Measurements from ENCODE around the gene ATRIP.

ATRIP gene

DNA sequence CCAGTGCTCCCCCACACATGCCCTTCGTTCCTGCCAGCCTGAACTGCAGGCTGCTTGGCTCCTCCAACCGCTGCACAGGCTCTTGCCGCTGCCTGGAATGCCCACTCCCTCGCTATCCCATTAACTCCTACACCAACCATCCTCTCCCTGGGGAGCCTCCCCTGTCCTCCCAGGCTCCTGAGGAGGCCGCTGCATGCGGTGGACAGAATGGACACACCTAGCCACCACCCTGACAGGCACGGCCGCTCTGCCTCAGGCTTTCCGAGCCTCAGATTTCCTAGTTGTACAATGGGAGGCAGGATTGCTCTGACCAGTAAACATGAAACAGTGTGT, 18.9 kb upstream of the ATRIP start:
- Histone ChIP-seq H4K20me1 (ENCODE audit: insufficient read depth, low read length) (peaks cover 7% of the 10 kb centered on the region), H3K27ac (ENCODE audit: low read length) (no peak overlapping the region), H2AFZ (ENCODE audit: low read depth, low read length) (no peak overlapping the region), H3K9me3 (ENCODE audit: insufficient read depth, low read length, severe bottlenecking) (no peaks in the 10 kb centered on the region), H3K79me2 (ENCODE audit: insufficient read depth, low read length) (no peaks in the 10 kb centered on the region), H3K4me1 (ENCODE audit: insufficient read depth, low read length) (peaks cover 26% of the 10 kb centered on the region), H3K4me2 (ENCODE audit: insufficient read depth, low read length) (peak overlapping the region; percentile 80; the same call in 1 of the 2 replicates), H3K9ac (ENCODE audit: low read depth, low read length) (no peak overlapping the region), H3K4me3 (ENCODE audit: low read depth in 1 of 2, low read length in 2 of 2) (no peak overlapping the region), H3K36me3 (ENCODE audit: insufficient read depth, low read length) (peaks cover 8% of the 10 kb centered on the region; the same call in 1 of the 2 replicates), H3K27me3 (ENCODE audit: insufficient read depth, low read length, poor library complexity) (peaks cover 19% of the 10 kb centered on the region)
- DNase-seq: no peak
- no peak for TF ChIP-seq EZH2 (IDR thresholded peaks at IDR 0.05; ENCODE audit: borderline replicate concordance, low read depth, low read length, severe bottlenecking)
- no peak for ATAC-seq (ENCODE audit: insufficient read depth, low read depth)

DNA sequence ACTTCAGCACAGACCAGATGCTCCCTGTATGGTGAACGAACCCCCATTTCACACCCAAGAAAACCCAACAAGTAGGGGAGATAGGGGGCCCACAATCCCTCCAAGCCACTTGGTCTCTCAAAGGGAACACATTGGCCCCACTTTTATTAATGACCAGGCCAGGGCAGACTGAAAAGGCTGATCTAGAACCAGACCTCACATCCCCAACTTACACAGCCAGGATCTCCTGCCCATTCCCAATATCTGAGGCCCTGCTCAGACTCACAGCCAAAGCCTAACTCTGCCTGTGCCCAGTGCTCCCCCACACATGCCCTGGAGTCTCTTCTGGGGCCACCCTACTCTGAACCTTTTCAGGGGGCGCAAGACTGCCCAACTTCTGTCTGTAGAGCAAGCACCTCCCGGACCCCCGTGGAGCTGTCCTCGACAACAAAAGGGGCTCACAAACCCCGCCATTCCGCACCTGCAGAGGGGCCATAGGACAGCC, 18.4 kb upstream of the ATRIP start:
- Histone ChIP-seq H3K79me2 (ENCODE audit: insufficient read depth, low read length) (no peaks in the 10 kb centered on the region), H3K9ac (ENCODE audit: low read depth, low read length) (0 out of 2 replicates have a peak overlapping the region, but pooled peaks have one; percentile 11)

DNA sequence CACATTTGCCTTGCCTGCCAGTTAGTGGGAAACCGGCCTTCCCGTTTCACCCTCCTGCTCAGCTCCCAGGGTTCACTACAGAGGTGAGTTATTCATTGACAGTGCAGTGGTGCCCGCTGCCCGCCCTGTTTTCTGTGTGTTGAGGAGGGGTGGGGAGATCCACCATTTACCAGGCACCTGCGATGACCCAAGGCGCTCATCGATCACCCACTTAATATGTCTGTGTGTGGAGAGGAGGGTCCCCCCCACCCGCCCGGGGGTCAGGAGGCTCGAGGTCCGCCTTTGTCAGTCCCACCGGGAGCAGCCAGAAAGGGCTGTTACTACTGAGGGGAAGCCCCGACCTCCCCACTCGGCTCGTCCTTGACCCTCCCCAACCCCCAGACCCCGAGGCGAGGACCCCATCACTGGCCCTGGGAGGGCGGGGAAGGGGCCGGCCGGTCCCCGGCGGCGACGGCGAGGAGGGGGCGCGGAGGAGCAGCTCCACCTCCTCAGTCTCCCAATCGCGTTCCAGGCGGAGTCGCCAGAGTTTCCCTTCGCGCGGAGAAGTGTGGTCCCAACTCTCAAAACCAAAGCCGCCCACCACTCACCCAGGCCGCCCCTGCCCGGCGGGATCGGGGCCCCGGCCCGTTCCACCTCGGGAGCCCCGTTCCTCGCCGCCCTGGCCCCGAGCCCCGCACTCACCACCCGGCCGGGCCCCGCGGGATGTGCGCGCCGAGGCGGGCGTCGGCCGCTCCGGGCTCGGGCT, 17.8 kb upstream of the ATRIP start:
- DNase-seq (peak; percentile 29), ATAC-seq (ENCODE audit: insufficient read depth, low read depth) (no peak; the same call in none of the 3 replicates)

More for the DNA sequence above, 18.4 kb upstream of the ATRIP start:
- Histone ChIP-seq H3K27ac (ENCODE audit: low read length) (no peak overlapping the region), H3K4me2 (ENCODE audit: insufficient read depth, low read length) (peak overlapping the region; percentile 80), H3K4me3 (ENCODE audit: low read depth in 1 of 2, low read length in 2 of 2) (peak overlapping the region in 1 of 2 experiments; percentile 62; a peak in 1 of 4 replicates), H2AFZ (ENCODE audit: low read depth, low read length) (no peak overlapping the region), H4K20me1 (ENCODE audit: insufficient read depth, low read length) (peaks cover 7% of the 10 kb centered on the region), H3K4me1 (ENCODE audit: insufficient read depth, low read length) (peaks cover 26% of the 10 kb centered on the region), H3K36me3 (ENCODE audit: insufficient read depth, low read length) (peaks cover 13% of the 10 kb centered on the region), H3K27me3 (ENCODE audit: insufficient read depth, low read length, poor library complexity) (peaks cover 19% of the 10 kb centered on the region), H3K9me3 (ENCODE audit: insufficient read depth, low read length, severe bottlenecking) (no peaks in the 10 kb centered on the region)
- ATAC-seq (ENCODE audit: insufficient read depth, low read depth) (no peak), DNase-seq (no peak)
- no peak for TF ChIP-seq EZH2 (IDR thresholded peaks at IDR 0.05; ENCODE audit: borderline replicate concordance, low read depth, low read length, severe bottlenecking)
- TF ChIP-seq, protein P1, sequence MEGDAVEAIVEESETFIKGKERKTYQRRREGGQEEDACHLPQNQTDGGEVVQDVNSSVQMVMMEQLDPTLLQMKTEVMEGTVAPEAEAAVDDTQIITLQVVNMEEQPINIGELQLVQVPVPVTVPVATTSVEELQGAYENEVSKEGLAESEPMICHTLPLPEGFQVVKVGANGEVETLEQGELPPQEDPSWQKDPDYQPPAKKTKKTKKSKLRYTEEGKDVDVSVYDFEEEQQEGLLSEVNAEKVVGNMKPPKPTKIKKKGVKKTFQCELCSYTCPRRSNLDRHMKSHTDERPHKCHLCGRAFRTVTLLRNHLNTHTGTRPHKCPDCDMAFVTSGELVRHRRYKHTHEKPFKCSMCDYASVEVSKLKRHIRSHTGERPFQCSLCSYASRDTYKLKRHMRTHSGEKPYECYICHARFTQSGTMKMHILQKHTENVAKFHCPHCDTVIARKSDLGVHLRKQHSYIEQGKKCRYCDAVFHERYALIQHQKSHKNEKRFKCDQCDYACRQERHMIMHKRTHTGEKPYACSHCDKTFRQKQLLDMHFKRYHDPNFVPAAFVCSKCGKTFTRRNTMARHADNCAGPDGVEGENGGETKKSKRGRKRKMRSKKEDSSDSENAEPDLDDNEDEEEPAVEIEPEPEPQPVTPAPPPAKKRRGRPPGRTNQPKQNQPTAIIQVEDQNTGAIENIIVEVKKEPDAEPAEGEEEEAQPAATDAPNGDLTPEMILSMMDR (IDR thresholded peaks at IDR 0.05; ENCODE audit: borderline replicate concordance, extremely low read depth, low read length, poor library complexity, severe bottlenecking): no peak

More for the DNA sequence above, 17.8 kb upstream of the ATRIP start:
- Histone ChIP-seq H3K27ac (ENCODE audit: low read length) (no peak overlapping the region; the same call in 1 of the 2 replicates), H3K9ac (ENCODE audit: low read depth, low read length) (peak overlapping the region; percentile 71), H3K4me3 (ENCODE audit: low read depth in 1 of 2, low read length in 2 of 2) (peak overlapping the region; percentile 26 to 62; a peak in 3 of 4 replicates), H2AFZ (ENCODE audit: low read depth, low read length) (peak overlapping the region; percentile 72), H3K27me3 (ENCODE audit: insufficient read depth, low read length, poor library complexity) (peaks cover 19% of the 10 kb centered on the region), H3K36me3 (ENCODE audit: insufficient read depth, low read length) (peaks cover 20% of the 10 kb centered on the region), H3K4me2 (ENCODE audit: insufficient read depth, low read length) (peak overlapping the region; percentile 80), H3K9me3 (ENCODE audit: insufficient read depth, low read length, severe bottlenecking) (no peaks in the 10 kb centered on the region), H4K20me1 (ENCODE audit: insufficient read depth, low read length) (peaks cover 5% of the 10 kb centered on the region), H3K79me2 (ENCODE audit: insufficient read depth, low read length) (no peaks in the 10 kb centered on the region), H3K4me1 (ENCODE audit: insufficient read depth, low read length) (peaks cover 26% of the 10 kb centered on the region)
- TF ChIP-seq, protein P1 (IDR thresholded peaks at IDR 0.05; ENCODE audit: borderline replicate concordance, extremely low read depth, low read length, poor library complexity, severe bottlenecking): no peak
- TF ChIP-seq EZH2 (IDR thresholded peaks at IDR 0.05; ENCODE audit: borderline replicate concordance, low read depth, low read length, severe bottlenecking): peak; percentile 90

Measured in DND-41 (cell line).